ENCODE data around the gene HCK. TPM values are rescaled to one million over a fixed set of nuclear protein-coding genes. Genes with fewer than 3 reads are reported as not detected.

HCK gene
- total RNA-seq, 2 donors from 2014 or later = 29.0 to 38.1 TPM

GRCh38 chr20:32142991-32143390 lies 90.9 kb downstream of the HCK start:
- TF ChIP-seq, protein P1, sequence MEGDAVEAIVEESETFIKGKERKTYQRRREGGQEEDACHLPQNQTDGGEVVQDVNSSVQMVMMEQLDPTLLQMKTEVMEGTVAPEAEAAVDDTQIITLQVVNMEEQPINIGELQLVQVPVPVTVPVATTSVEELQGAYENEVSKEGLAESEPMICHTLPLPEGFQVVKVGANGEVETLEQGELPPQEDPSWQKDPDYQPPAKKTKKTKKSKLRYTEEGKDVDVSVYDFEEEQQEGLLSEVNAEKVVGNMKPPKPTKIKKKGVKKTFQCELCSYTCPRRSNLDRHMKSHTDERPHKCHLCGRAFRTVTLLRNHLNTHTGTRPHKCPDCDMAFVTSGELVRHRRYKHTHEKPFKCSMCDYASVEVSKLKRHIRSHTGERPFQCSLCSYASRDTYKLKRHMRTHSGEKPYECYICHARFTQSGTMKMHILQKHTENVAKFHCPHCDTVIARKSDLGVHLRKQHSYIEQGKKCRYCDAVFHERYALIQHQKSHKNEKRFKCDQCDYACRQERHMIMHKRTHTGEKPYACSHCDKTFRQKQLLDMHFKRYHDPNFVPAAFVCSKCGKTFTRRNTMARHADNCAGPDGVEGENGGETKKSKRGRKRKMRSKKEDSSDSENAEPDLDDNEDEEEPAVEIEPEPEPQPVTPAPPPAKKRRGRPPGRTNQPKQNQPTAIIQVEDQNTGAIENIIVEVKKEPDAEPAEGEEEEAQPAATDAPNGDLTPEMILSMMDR (IDR thresholded peaks at IDR 0.05) = no peak
- Histone ChIP-seq H3K27ac (no peak overlapping the region), H3K9me3 (no peaks in the 10 kb centered on the region), H3K4me3 (no peak overlapping the region), H3K4me1 (ENCODE audit: control insufficient read depth in 1 of 2, low read depth in 2 of 2) (no peaks in the 10 kb centered on the region), H3K36me3 (peaks cover 76% of the 10 kb centered on the region), H3K27me3 (replicated peaks; ENCODE audit: insufficient read depth) (no peaks in the 10 kb centered on the region)
- ATAC-seq (ENCODE audit: insufficient number of reproducible peaks, low FRiP score, low read depth) (no peak), DNase-seq (ENCODE audit: low spot score) (no peak)

DNA sequence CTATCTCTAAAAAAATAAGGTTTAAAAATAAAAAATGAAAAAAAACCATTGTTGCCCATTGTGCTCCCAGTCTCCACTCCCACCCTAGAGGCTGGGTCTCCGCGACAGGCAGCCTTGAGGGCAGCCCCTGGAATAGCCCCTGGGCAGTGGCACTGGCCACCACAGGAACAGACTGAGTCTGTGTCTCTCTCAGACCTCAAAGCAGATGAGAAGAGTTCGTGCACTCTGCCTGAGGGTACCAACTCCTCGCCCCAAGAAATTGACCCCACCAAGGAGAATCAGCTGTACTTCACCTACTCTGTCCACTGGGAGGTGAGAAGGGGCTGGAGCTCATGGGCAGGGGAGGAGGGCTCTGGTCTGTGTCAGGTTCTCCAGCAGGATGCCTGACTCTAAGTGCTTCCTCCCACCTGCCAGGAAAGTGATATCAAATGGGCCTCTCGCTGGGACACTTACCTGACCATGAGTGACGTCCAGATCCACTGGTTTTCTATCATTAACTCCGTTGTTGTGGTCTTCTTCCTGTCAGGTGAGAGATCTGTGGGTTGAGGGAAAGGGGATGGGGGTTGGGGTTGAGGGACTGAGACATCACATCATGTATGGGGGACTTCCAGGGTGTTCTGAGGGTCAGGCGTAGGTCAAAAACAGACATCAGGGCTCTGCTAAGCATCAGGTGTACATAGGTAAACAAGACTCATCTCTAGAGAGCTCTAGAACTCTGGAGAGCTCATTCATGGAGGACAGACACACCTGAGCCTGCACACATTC lies 93.0 kb downstream of the HCK start:
- Histone ChIP-seq H3K27ac (no peak overlapping the region), H3K9me3 (no peaks in the 10 kb centered on the region), H3K27me3 (replicated peaks; ENCODE audit: insufficient read depth) (no peaks in the 10 kb centered on the region), H3K36me3 (peaks cover 67% of the 10 kb centered on the region), H3K4me3 (no peak overlapping the region), H3K4me1 (ENCODE audit: control insufficient read depth in 1 of 2, low read depth in 2 of 2) (no peaks in the 10 kb centered on the region)
- TF ChIP-seq, protein P1 (IDR thresholded peaks at IDR 0.05) = no peak
- ATAC-seq (ENCODE audit: insufficient number of reproducible peaks, low FRiP score, low read depth) = no peak
- DNase-seq (ENCODE audit: low spot score) = no peak

DNA sequence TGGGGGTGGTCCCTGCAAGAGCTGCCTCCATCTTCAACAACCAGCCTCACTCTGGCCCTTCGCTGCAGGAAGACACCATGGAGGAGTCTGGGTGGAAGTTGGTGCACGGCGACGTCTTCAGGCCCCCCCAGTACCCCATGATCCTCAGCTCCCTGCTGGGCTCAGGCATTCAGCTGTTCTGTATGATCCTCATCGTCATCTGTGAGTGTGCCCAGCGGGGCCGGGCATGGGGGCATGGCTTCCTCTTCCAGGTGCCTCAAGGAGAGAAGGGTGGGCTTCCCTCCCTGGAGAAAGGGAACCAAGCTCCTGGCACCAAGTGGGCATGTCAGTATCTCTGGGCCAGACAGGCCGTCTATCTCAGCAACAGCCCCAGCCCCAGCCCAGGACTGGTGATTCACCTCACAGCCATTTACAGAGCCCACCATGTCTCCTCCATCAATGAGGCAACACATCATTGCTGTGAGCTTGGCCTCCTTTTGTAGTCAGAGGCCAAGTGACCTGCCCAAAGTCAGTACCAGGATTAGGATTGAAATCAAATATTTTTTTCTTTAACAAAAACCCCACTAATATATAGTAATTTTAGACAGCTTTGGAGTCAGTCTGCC lies 97.6 kb downstream of the HCK start:
- Histone ChIP-seq H3K27ac (no peak overlapping the region), H3K36me3 (peaks cover 50% of the 10 kb centered on the region), H3K9me3 (no peaks in the 10 kb centered on the region), H3K4me3 (no peak overlapping the region), H3K27me3 (replicated peaks; ENCODE audit: insufficient read depth) (no peaks in the 10 kb centered on the region), H3K4me1 (ENCODE audit: control insufficient read depth in 1 of 2, low read depth in 2 of 2) (peaks cover 0 to 4% of the 10 kb centered on the region in 2 donors)
- DNase-seq (ENCODE audit: low spot score) = no peak
- no peak for ATAC-seq (ENCODE audit: insufficient number of reproducible peaks, low FRiP score, low read depth)
- TF ChIP-seq, protein P1 (IDR thresholded peaks at IDR 0.05) = no peak

GRCh38 chr20:32150291-32150848 lies 98.3 kb downstream of the HCK start:
- peaks cover 0 to 11% of the 10 kb centered on the region in 2 donors for H3K4me1 ChIP-seq (ENCODE audit: control insufficient read depth in 1 of 2, low read depth in 2 of 2)
- no peaks in the 10 kb centered on the region for H3K9me3 ChIP-seq
- H3K27ac ChIP-seq = no peak overlapping the region
- ATAC-seq (ENCODE audit: insufficient number of reproducible peaks, low FRiP score, low read depth) = no peak
- no peak overlapping the region for H3K4me3 ChIP-seq
- DNase-seq (ENCODE audit: low spot score) = no peak
- TF ChIP-seq, protein P1 (IDR thresholded peaks at IDR 0.05) = no peak
- no peaks in the 10 kb centered on the region for H3K27me3 ChIP-seq (replicated peaks; ENCODE audit: insufficient read depth)
- H3K36me3 ChIP-seq = peaks cover 43% of the 10 kb centered on the region

Other genes starting within 250 kb of the HCK start
- not detected for gene MYLK2, start 232.9 kb upstream of the HCK start, total RNA-seq
- gene FOXS1, start 206.6 kb upstream of the HCK start, total RNA-seq = 10 to 100 TPM; 13.9 to 44.5 TPM
- 1 to 10 TPM; 3.9 to 5.6 TPM for gene DUSP15, start 181.7 kb upstream of the HCK start, total RNA-seq
- gene TTLL9, start 181.6 kb upstream of the HCK start, total RNA-seq = not detected
- gene PDRG1, start 100.2 kb upstream of the HCK start, total RNA-seq = 1 to 10 TPM; 3.0 to 4.7 TPM
- gene XKR7, start 84.1 kb upstream of the HCK start, total RNA-seq = not detected
- 1 to 10 TPM; 2.7 to 6.4 TPM for gene CCM2L, start 41.8 kb upstream of the HCK start, total RNA-seq
- gene TM9SF4, start 57.5 kb downstream of the HCK start, total RNA-seq = 10 to 100 TPM; 33.4 TPM
- 1 to 10 TPM; 3.8 to 7.5 TPM for gene PLAGL2, start 155.5 kb downstream of the HCK start, total RNA-seq
- gene POFUT1, start 155.6 kb downstream of the HCK start, total RNA-seq = 10 to 100 TPM; 30.8 to 37.1 TPM
- gene KIF3B, start 225.4 kb downstream of the HCK start, total RNA-seq = 10 to 100 TPM; 20.7 to 30.7 TPM